HepG2 (cell line): Measurements from ENCODE around the gene NBL1. TPM values are rescaled to one million over a fixed set of nuclear protein-coding genes. Genes with fewer than 3 reads are reported as not detected.

Source experiments
- BORCS8-MEF2B ChIP-seq: sonication (generic); formaldehyde crosslinking; IDR thresholded peaks from 2 replicates; pipeline ENCODE4 v1.8.0; 2022; ENCODE audit warnings: mild to moderate bottlenecking, missing genetic modification reagents
- FOXA1 ChIP-seq, 2 experiments: fragments of 450-650 bp in 1 of 2; sonication (generic) in 1 of 2; formaldehyde crosslinking in 1 of 2; IDR thresholded peaks; 2 replicates each; pipeline versions ENCODE4 v1.4.0 to v1.6.1; 2016 to 2020; ENCODE audit warnings: missing genetic modification reagents in 1 of 2
- HNF4G ChIP-seq, 2 experiments: sonication (generic) in 1 of 2; formaldehyde crosslinking in 1 of 2; IDR thresholded peaks; 2 replicates each; pipeline versions ENCODE4 v1.4.0 to v1.6.1; 2011 to 2020; ENCODE audit warnings: borderline replicate concordance in 2 of 2, low read depth in 2 of 2, mild to moderate bottlenecking in 2 of 2, low read length in 1 of 2, missing genetic modification reagents in 1 of 2, moderate library complexity in 1 of 2
- IRX3 ChIP-seq: sonication (generic); formaldehyde crosslinking; IDR thresholded peaks from 2 replicates; pipeline ENCODE4 v1.8.1; 2023; ENCODE audit warnings: mild to moderate bottlenecking, low read depth, missing genetic modification reagents, borderline replicate concordance
- KAT8 ChIP-seq: IDR thresholded peaks from 2 replicates; pipeline ENCODE4 v1.6.1; 2016; ENCODE audit warnings: missing genetic modification reagents, missing compliant biosample characterization
- SIX1 ChIP-seq: sonication (generic); formaldehyde crosslinking; IDR thresholded peaks from 2 replicates; pipeline ENCODE4 v1.4.0; 2020; ENCODE audit warnings: missing genetic modification reagents, borderline replicate concordance
- SRSF9 ChIP-seq: fragments of 200-400 bp; formaldehyde crosslinking; IDR thresholded peaks from 2 replicates; pipeline ENCODE4 v1.6.1; 2018; ENCODE audit warnings: borderline replicate concordance, mild to moderate bottlenecking, low read depth, low read length; ENCODE audit not compliant: insufficient read depth, poor library complexity, severe bottlenecking
- SRY ChIP-seq: sonication (generic); formaldehyde crosslinking; IDR thresholded peaks from 2 replicates; pipeline ENCODE4 v1.8.0; 2022; ENCODE audit warnings: mild to moderate bottlenecking, missing genetic modification reagents
- TEAD3 ChIP-seq: optimal IDR thresholded peaks from 2 replicates; pipeline ENCODE3; 2016; ENCODE audit warnings: borderline replicate concordance
- ZNF234 ChIP-seq: sonication (generic); formaldehyde crosslinking; conservative IDR thresholded peaks from 2 replicates; pipeline ENCODE4 v1.5.1; 2020; ENCODE audit warnings: mild to moderate bottlenecking, missing genetic modification reagents
- ZNF34 ChIP-seq: sonication (generic); formaldehyde crosslinking; IDR thresholded peaks from 2 replicates; pipeline ENCODE4 v1.4.0; 2020; ENCODE audit warnings: mild to moderate bottlenecking, missing genetic modification reagents, borderline replicate concordance
- ZNF557 ChIP-seq: sonication (generic); formaldehyde crosslinking; IDR thresholded peaks from 2 replicates; pipeline ENCODE4 v1.4.0; 2020; ENCODE audit warnings: missing genetic modification reagents
- ZNF619 ChIP-seq: sonication (generic); formaldehyde crosslinking; IDR thresholded peaks from 2 replicates; pipeline ENCODE4 v1.4.0; 2020; ENCODE audit warnings: mild to moderate bottlenecking, missing genetic modification reagents
- ZNF629 ChIP-seq: sonication (generic); formaldehyde crosslinking; conservative IDR thresholded peaks from 2 replicates; pipeline ENCODE4 v1.5.0; 2020; ENCODE audit warnings: missing genetic modification reagents
- ZNF747 ChIP-seq: sonication (generic); formaldehyde crosslinking; IDR thresholded peaks from 2 replicates; pipeline ENCODE4 v1.8.1; 2023; ENCODE audit warnings: missing genetic modification reagents, mild to moderate bottlenecking, borderline replicate concordance
- ZNF788 ChIP-seq: sonication (generic); formaldehyde crosslinking; IDR thresholded peaks from 2 replicates; pipeline ENCODE4 v1.5.0; 2020; ENCODE audit warnings: mild to moderate bottlenecking, missing genetic modification reagents, borderline replicate concordance
- ZNF790 ChIP-seq: sonication (generic); formaldehyde crosslinking; IDR thresholded peaks from 2 replicates; pipeline ENCODE4 v1.8.0; 2022; ENCODE audit warnings: missing genetic modification reagents, mild to moderate bottlenecking, borderline replicate concordance
- ZSCAN9 ChIP-seq: IDR thresholded peaks from 2 replicates; pipeline ENCODE4 v1.6.1; 2016; ENCODE audit warnings: borderline replicate concordance
- polyA plus RNA-seq, 8 experiments: library from polyadenylated mRNA; depleted of rRNA in 3 of 8; stranded (reverse) in 7 of 8; unstranded in 1 of 8; fragments of >200 nt; fragmentation: Illumina TruSeq in 4 of 8; extraction: Trizol in 4 of 8; gene quantifications; 2 replicates each; pipeline versions ENCODE4 v1.2.1 to v1.2.3, GENCODE V29; 2011 to 2016; ENCODE audit warnings: low read depth in 4 of 8, missing spikeins in 1 of 8, mixed read lengths in 1 of 8; ENCODE audit not compliant: insufficient read depth in 1 of 8
- total RNA-seq, 5 experiments: library from RNA; depleted of rRNA; stranded (reverse); fragments of >200 nt; fragmentation: Illumina TruSeq; extraction: Trizol; gene quantifications; 2 replicates each; pipeline ENCODE4 v1.2.3, GENCODE V29; 2016; ENCODE audit warnings: low read depth in 1 of 5
- TF ChIP-seq, protein P1 (sequence below): IDR thresholded peaks from 2 replicates; pipeline ENCODE4 v1.6.1; 2016
- TF ChIP-seq, protein P2 (sequence below): IDR thresholded peaks from 2 replicates; pipeline ENCODE4 v1.6.1; 2018; ENCODE audit warnings: missing genetic modification reagents, mild to moderate bottlenecking, missing compliant biosample characterization
- TF ChIP-seq, protein P3 (sequence below): IDR thresholded peaks from 2 replicates; pipeline ENCODE4 v1.6.1; 2016
- TF ChIP-seq, protein P4 (sequence below): sonication (generic); formaldehyde crosslinking; IDR thresholded peaks from 2 replicates; pipeline ENCODE4 v1.8.0; 2022; ENCODE audit warnings: missing genetic modification reagents, mild to moderate bottlenecking, inconsistent platforms, borderline replicate concordance
- TF ChIP-seq, protein P5 (sequence below): sonication (generic); formaldehyde crosslinking; IDR thresholded peaks from 2 replicates; pipeline ENCODE4 v1.8.1; 2023; ENCODE audit warnings: mild to moderate bottlenecking, missing genetic modification reagents, borderline replicate concordance
- TF ChIP-seq, protein P6 (sequence below): sonication (generic); formaldehyde crosslinking; IDR thresholded peaks from 2 replicates; pipeline ENCODE4 v1.5.0; 2020; ENCODE audit warnings: mild to moderate bottlenecking, low read depth, missing genetic modification reagents, borderline replicate concordance

Gene NBL1
- total and polyA plus RNA-seq, 2 of the 13 experiments (the other 11 are each of a cell fraction or from before 2014, with no cell fraction given) = 2.7 to 13.8 TPM

DNA sequence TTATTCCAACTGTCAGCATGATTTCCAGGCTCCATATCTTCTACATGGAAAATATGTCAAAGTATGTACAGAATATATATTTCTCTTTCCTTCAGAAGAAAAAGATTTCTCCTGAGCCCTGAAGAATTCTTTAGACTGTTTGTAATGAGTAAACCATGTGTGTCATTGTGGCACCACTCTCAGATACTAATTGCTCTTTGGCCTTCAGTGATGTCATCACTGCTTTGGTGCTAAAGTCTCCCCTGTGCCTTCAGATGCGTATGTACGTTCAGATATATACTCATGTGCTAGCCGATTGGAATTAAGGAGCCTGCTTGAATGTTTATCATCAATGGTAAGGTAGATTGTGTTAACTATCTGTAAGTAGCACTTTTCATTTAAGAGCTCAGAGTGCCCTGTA is 20.6 kb upstream of the NBL1 start (continued):
- TF ChIP-seq ZNF34 (CRISPR knock-in tag) = no peak
- TF ChIP-seq ZNF629 (CRISPR knock-in tag) = no peak
- TF ChIP-seq, protein P1, sequence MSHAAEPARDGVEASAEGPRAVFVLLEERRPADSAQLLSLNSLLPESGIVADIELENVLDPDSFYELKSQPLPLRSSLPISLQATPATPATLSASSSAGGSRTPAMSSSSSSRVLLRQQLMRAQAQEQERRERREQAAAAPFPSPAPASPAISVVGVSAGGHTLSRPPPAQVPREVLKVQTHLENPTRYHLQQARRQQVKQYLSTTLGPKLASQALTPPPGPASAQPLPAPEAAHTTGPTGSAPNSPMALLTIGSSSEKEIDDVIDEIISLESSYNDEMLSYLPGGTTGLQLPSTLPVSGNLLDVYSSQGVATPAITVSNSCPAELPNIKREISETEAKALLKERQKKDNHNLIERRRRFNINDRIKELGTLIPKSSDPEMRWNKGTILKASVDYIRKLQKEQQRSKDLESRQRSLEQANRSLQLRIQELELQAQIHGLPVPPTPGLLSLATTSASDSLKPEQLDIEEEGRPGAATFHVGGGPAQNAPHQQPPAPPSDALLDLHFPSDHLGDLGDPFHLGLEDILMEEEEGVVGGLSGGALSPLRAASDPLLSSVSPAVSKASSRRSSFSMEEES (CRISPR knock-in tag) = no peak
- TF ChIP-seq SIX1 = no peak
- no peak for TF ChIP-seq ZNF790 (CRISPR knock-in tag)
- TF ChIP-seq, protein P2, sequence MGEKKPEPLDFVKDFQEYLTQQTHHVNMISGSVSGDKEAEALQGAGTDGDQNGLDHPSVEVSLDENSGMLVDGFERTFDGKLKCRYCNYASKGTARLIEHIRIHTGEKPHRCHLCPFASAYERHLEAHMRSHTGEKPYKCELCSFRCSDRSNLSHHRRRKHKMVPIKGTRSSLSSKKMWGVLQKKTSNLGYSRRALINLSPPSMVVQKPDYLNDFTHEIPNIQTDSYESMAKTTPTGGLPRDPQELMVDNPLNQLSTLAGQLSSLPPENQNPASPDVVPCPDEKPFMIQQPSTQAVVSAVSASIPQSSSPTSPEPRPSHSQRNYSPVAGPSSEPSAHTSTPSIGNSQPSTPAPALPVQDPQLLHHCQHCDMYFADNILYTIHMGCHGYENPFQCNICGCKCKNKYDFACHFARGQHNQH (CRISPR knock-in tag) = no peak
- TF ChIP-seq, protein P3, sequence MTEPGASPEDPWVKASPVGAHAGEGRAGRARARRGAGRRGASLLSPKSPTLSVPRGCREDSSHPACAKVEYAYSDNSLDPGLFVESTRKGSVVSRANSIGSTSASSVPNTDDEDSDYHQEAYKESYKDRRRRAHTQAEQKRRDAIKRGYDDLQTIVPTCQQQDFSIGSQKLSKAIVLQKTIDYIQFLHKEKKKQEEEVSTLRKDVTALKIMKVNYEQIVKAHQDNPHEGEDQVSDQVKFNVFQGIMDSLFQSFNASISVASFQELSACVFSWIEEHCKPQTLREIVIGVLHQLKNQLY (CRISPR knock-in tag) = no peak
- TF ChIP-seq BORCS8-MEF2B (CRISPR knock-in tag) = no peak
- TF ChIP-seq, protein P4, sequence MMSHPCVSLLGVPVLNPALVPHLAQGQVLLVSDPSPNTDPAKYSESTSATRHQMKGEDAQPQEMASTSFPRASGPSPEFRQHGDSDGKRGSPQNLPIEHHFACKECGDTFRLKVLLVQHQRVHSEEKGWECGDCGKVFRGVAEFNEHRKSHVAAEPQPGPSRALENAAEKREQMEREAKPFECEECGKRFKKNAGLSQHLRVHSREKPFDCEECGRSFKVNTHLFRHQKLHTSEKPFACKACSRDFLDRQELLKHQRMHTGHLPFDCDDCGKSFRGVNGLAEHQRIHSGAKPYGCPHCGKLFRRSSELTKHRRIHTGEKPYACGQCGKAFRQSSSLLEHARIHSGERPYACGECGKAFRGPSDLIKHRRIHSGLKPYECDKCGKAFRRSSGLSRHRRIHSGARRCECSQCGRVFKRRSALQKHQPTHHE = no peak
- TF ChIP-seq SRY (CRISPR knock-in tag) = no peak
- TF ChIP-seq ZSCAN9 (CRISPR knock-in tag) = no peak
- TF ChIP-seq SRSF9 = no peak
- TF ChIP-seq FOXA1 (IDR thresholded peaks at IDR 0.05) = no peak
- no peak for TF ChIP-seq FOXA1 (CRISPR knock-in tag; IDR thresholded peaks at IDR 0.05)
- no peak for TF ChIP-seq ZNF788 (CRISPR knock-in tag)
- TF ChIP-seq IRX3 (CRISPR knock-in tag) = no peak
- no peak for TF ChIP-seq ZNF557 (CRISPR knock-in tag)
- TF ChIP-seq ZNF619 (CRISPR knock-in tag) = no peak
- no peak for TF ChIP-seq ZNF747
- no peak for TF ChIP-seq ZNF234
- TF ChIP-seq, protein P5, sequence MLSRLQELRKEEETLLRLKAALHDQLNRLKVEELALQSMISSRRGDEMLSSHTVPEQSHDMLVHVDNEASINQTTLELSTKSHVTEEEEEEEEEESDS = no peak
- TF ChIP-seq TEAD3 (CRISPR knock-in tag) = no peak
- TF ChIP-seq, protein P6, sequence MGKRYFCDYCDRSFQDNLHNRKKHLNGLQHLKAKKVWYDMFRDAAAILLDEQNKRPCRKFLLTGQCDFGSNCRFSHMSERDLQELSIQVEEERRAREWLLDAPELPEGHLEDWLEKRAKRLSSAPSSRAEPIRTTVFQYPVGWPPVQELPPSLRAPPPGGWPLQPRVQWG = no peak
- TF ChIP-seq KAT8 (CRISPR knock-in tag) = no peak
- peak; percentile 36; the same call in 1 of the 2 replicates for TF ChIP-seq HNF4G (IDR thresholded peaks at IDR 0.05; ENCODE audit: borderline replicate concordance, low read depth, low read length)
- no peak for TF ChIP-seq HNF4G (CRISPR knock-in tag; IDR thresholded peaks at IDR 0.05; ENCODE audit: borderline replicate concordance, low read depth)
